ENCODE measurements around the gene GUCY2D.

Gene GUCY2D

GRCh38 chr17:8068736-8069586 lies 66.5 kb downstream of the GUCY2D start:
- TF ChIP-seq ZC3H10 (CRISPR knock-in tag; IDR thresholded peaks at IDR 0.05), result no peak
- TF ChIP-seq BACH2 (CRISPR knock-in tag; IDR thresholded peaks at IDR 0.05; ENCODE audit: borderline replicate concordance), result no peak
- no peak for TF ChIP-seq PATZ1 (CRISPR knock-in tag; IDR thresholded peaks at IDR 0.05; ENCODE audit: borderline replicate concordance)
- no peak for TF ChIP-seq CREB5 (CRISPR knock-in tag; IDR thresholded peaks at IDR 0.05; ENCODE audit: low read depth)
- no peak for TF ChIP-seq ZNF565 (CRISPR knock-in tag; conservative IDR thresholded peaks at IDR 0.05; ENCODE audit: low read depth)
- ATAC-seq, result no peak

GRCh38 chr17:8069587-8069860 lies 67.1 kb downstream of the GUCY2D start:
- ATAC-seq, result no peak
- no peak for TF ChIP-seq CREB5 (CRISPR knock-in tag; IDR thresholded peaks at IDR 0.05; ENCODE audit: low read depth)
- no peak for TF ChIP-seq CSRNP3 (CRISPR knock-in tag; IDR thresholded peaks at IDR 0.05)
- no peak for TF ChIP-seq TOX (CRISPR knock-in tag; IDR thresholded peaks at IDR 0.05; ENCODE audit: borderline replicate concordance)
- TF ChIP-seq ZNF8 (CRISPR knock-in tag; IDR thresholded peaks at IDR 0.05), result no peak
- TF ChIP-seq TSHZ2 (CRISPR knock-in tag; IDR thresholded peaks at IDR 0.05), result no peak
- no peak for TF ChIP-seq ARNTL (CRISPR knock-in tag; IDR thresholded peaks at IDR 0.05; ENCODE audit: borderline replicate concordance, low read depth)
